RWPE1 (cell line): ENCODE results near the gene FGL2.

Source experiments
- CTCF ChIA-PET: fragments of 350-600 bp; sonication (Branson Sonifier 250); formaldehyde crosslinking; extraction: SDS; loops from one replicate; lab custom pipeline; 2021; lab: Yijun Ruan, JAX
- POLR2A ChIA-PET: fragments of 400-600 bp; formaldehyde crosslinking; extraction: SDS; loops from one replicate; lab custom pipeline; 2020; ENCODE audit warnings: antibody characterized with exemption; ENCODE audit not compliant: low non-redundant PET; lab: Yijun Ruan, JAX
- DNase-seq: peaks from one replicate; pipeline ENCODE4 v3.0.0; 2012; ENCODE audit warnings: low spot score
- H3K27ac ChIP-seq: fragments of 450-650 bp; 2 replicates; pipeline ENCODE4 v1.5.1; 2017
- TF ChIP-seq, protein P1 (sequence below): fragments of 450-650 bp; conservative IDR thresholded peaks from 2 replicates; pipeline ENCODE4 v1.5.1; 2017; ENCODE audit warnings: low read depth, mild to moderate bottlenecking

Gene FGL2

DNA sequence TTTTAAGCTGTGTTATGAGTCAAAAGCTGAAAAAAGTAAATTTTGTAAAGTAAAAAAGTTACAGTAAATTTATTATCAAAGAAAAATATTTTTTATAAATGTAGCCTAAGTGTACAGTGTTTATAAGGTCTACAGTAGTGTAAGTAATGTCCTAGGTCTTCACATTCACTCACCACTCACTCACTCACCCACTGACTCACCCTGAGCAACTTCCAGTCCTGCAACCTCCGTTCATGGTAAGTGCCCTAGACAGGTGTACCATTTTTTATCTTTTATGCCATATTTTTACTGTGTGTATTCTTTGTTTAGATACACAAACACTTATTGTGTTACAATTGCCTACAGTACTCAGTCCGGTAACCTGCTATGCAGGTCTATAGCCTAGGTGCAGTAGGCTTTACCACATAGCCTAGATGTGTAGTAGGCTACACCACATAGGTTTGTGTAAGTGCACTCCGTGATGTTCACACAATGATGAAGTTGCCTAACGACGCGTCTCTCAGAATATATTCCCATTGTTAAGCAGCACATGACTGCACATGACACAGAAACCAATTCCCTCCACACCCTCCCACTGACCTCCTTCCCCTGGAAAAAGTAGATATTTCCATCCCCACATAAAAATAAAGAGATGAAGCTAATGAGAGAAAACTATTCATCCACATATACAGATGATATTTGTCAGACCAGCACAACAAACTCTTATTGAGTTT lies 44.8 kb upstream of the FGL2 start:
- H3K27ac ChIP-seq = no peak overlapping the region
- CTCF ChIA-PET = interaction anchor here (0.6 kb wide), 1 partner anchor 15 kb away, joined by 5 read pairs; no protein-coding TSS in a partner anchor
- POLR2A ChIA-PET = interaction anchor here (0.6 kb wide), 1 partner anchor 122 kb away, joined by 3 read pairs; the partner anchor contains the start of gene CCDC146
- TF ChIP-seq, protein P1, sequence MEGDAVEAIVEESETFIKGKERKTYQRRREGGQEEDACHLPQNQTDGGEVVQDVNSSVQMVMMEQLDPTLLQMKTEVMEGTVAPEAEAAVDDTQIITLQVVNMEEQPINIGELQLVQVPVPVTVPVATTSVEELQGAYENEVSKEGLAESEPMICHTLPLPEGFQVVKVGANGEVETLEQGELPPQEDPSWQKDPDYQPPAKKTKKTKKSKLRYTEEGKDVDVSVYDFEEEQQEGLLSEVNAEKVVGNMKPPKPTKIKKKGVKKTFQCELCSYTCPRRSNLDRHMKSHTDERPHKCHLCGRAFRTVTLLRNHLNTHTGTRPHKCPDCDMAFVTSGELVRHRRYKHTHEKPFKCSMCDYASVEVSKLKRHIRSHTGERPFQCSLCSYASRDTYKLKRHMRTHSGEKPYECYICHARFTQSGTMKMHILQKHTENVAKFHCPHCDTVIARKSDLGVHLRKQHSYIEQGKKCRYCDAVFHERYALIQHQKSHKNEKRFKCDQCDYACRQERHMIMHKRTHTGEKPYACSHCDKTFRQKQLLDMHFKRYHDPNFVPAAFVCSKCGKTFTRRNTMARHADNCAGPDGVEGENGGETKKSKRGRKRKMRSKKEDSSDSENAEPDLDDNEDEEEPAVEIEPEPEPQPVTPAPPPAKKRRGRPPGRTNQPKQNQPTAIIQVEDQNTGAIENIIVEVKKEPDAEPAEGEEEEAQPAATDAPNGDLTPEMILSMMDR = no peak
- DNase-seq = no peak

DNA sequence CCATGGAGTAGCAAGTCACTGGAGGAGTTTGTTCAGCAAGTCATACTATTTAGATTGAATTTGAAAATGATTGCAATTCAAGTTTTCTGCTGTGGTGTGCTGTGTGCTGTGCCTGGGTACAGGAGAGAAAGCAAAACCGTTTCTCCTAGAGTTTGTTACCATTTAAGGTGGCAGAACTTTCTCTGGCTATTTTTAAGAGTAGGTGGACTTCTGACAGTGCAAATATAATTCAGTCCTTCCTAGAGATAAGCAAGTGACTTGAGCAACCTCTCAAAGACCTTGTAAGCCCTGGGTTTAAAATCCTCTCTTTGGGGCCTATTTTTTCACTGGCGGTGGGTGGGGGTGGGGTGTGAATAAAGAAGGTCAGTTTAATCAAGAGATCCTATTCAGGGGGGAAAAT lies 42.9 kb upstream of the FGL2 start:
- no peak for DNase-seq
- ChIA-PET POLR2A (no interaction called here), CTCF (interaction anchor here (1.0 kb wide), 1 partner anchor 89 kb away, joined by 5 read pairs; no protein-coding TSS in a partner anchor)
- H3K27ac ChIP-seq = no peak overlapping the region
- TF ChIP-seq, protein P1 = no peak

DNA sequence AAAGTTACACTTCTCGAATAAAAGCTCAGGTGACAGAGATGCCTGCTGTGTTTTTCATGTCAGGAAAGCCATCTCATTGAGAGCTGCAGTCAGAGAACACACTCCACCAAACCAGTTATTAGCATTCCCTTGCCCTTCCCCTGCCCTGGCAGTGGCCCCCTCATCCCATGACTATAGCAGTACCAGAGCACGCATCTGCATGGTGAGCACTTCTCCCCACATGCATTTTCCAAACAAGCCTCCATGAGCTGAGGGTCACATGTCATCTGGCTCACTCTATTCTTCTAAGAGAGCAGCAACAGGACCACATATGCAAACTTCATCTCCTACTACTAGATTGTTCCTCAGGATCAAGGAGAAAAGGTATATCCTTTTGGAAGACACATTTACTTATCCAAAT lies 42.4 kb upstream of the FGL2 start:
- POLR2A ChIA-PET = no interaction called here
- TF ChIP-seq, protein P1 = no peak
- H3K27ac ChIP-seq = no peak overlapping the region
- DNase-seq = no peak
- CTCF ChIA-PET = interaction anchor here (1.0 kb wide), 1 partner anchor 90 kb away, joined by 5 read pairs; no protein-coding TSS in a partner anchor

DNA sequence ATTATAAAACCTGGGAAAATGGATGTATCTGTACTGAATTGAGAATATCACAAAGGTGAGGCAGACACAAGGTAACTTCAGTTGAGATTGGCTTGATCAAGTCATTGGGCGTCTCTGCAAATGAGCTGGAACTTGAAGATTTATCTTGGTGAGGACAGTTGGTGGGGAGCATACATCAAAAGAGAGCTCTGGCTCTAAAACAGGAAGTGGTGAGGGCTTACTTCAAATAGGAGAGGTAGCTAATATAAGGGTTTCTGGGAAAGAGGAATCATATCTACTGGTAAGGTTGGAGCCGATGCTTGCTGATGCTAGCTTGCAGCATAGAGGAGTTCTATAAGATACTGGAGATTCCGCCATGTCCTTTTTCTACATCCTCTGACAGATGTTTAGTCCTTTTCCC lies 39.9 kb upstream of the FGL2 start:
- POLR2A ChIA-PET = no interaction called here
- TF ChIP-seq, protein P1 = no peak
- CTCF ChIA-PET = no interaction called here
- no peak for DNase-seq
- no peak overlapping the region for H3K27ac ChIP-seq

DNA sequence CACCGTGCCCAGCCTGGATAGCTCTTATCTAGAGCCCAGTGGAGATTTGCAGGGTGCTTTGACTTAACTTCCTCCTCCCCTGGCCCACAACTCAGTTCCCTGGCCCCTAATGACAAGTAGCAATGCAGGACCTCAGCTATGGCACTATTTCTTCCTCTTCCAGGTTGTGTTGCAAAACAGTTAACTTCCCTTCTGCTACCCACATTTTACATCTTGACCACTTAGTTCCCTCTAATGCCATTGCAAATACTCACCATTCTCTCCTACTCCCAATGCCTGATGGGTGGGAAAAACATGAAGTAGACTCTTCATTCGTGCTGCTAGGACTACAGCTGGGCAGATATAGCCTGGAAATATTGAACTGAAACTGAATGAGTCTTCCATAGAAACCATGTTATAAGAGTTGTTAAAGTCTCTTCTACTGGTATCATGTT lies 39.1 kb upstream of the FGL2 start:
- no peak for DNase-seq
- CTCF ChIA-PET = interaction anchor here (1.6 kb wide), 1 partner anchor 8 kb away, joined by 5 read pairs; no protein-coding TSS in a partner anchor
- POLR2A ChIA-PET = no interaction called here
- H3K27ac ChIP-seq = no peak overlapping the region
- TF ChIP-seq, protein P1 = no peak

DNA sequence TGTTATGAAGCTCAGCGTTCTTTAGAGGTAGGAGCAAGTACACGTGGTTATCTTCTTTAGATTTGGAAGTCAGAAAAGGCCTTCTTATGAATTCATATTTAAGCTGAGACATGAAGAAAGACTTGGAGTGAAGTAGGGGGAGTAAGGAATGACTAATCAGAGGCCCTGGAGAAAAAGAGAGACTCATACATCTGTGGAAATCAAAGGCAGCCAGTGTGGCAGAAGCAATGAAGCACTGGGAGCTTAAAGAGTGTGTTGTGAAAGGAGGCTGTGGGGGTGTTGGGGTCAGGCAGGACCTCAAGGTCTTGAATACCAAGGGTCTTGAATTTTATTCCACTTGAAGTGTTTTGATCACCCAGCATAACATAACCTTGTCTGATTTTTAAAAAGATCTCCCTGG lies 35.7 kb upstream of the FGL2 start:
- CTCF ChIA-PET = interaction anchor here (0.6 to 0.8 kb wide), 2 partner anchors 22 to 97 kb away, joined by 5 to 8 read pairs; no protein-coding TSS in a partner anchor
- H3K27ac ChIP-seq = no peak overlapping the region
- TF ChIP-seq, protein P1 = no peak
- POLR2A ChIA-PET = no interaction called here
- DNase-seq = no peak
